Measurements from ENCODE around the gene NFKBIE. TPM values are rescaled to one million over a fixed set of nuclear protein-coding genes. Genes with fewer than 3 reads are reported as not detected.

Gene NFKBIE
- total and polyA plus RNA-seq, 2 of the 13 experiments (the other 11 are each of a cell fraction or from before 2014, with no cell fraction given): 6.7 to 14.5 TPM

DNA sequence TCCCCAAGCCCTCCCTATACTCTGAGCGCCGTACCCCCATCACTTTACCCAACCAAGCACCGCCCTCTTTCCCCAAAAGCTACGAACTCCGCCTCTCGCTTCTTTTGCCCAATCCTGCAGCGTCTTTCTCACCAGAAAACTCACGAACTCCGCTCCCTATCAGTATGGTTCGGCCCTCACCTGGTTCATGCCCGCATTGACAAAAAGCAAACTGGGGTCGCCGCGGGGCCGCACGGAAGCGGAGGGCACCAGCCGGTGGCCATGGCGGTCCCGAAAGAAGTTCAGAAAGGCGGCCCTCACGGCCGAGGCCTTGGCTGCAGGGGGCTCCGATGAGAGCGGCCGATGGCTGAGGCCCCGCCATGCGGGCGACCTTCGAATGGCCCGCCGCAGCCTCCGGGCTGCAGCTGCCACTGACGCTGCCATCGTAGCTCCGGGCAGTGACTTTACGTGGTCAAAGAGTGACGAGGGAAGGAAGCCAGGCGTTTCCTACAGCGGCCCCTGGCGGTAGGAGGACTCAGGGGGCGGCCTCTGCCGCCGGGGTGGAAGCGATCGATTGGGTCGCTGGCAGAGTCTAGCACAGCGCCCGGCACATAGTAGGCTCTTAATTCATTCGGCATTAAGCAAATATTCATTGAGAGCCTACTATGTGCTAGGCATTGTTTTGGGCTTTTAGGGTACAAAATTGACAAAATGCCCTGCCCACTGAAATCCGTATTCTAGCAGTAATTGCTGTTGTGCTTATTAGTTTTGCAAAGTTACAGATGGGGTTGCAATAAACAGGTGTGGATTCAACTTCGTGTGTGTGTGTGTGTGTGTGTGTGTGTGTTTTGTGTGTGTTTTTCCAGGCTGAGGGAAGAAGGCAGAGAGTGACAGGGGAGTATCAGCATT is 47.8 kb upstream of the NFKBIE start, which contains the start of gene AARS2 (continued):
- TF ChIP-seq, protein P1, sequence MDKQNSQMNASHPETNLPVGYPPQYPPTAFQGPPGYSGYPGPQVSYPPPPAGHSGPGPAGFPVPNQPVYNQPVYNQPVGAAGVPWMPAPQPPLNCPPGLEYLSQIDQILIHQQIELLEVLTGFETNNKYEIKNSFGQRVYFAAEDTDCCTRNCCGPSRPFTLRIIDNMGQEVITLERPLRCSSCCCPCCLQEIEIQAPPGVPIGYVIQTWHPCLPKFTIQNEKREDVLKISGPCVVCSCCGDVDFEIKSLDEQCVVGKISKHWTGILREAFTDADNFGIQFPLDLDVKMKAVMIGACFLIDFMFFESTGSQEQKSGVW (CRISPR knock-in tag; IDR thresholded peaks at IDR 0.05; ENCODE audit: borderline replicate concordance): no peak
- TF ChIP-seq FOXK2 (IDR thresholded peaks at IDR 0.05) (no peak), HNRNPH1 (optimal IDR thresholded peaks at IDR 0.05; ENCODE audit: low read depth, low read length) (no peak), ZSCAN30 (CRISPR knock-in tag; IDR thresholded peaks at IDR 0.05) (peak; percentile 55; the same call in 1 of the 2 replicates), ZNF234 (CRISPR knock-in tag; conservative IDR thresholded peaks at IDR 0.05) (0 out of 2 replicates have a peak, but pooled peaks have one; percentile 63), ZNF557 (CRISPR knock-in tag; IDR thresholded peaks at IDR 0.05) (peak; percentile 89; the same call in 1 of the 2 replicates), ZNF629 (CRISPR knock-in tag; conservative IDR thresholded peaks at IDR 0.05) (peak; percentile 60), ZNF766 (CRISPR knock-in tag; IDR thresholded peaks at IDR 0.05; ENCODE audit: borderline replicate concordance) (peak; percentile 90; the same call in 1 of the 2 replicates), JUN (CRISPR knock-in tag; IDR thresholded peaks at IDR 0.05) (peak; percentile 83), ZNF790 (CRISPR knock-in tag; IDR thresholded peaks at IDR 0.05; ENCODE audit: borderline replicate concordance) (peak; percentile 62; the same call in 1 of the 2 replicates), SOX6 (IDR thresholded peaks at IDR 0.05) (no peak), SOX6 (CRISPR knock-in tag; IDR thresholded peaks at IDR 0.05) (peak; percentile 86)
- TF ChIP-seq, protein P2, sequence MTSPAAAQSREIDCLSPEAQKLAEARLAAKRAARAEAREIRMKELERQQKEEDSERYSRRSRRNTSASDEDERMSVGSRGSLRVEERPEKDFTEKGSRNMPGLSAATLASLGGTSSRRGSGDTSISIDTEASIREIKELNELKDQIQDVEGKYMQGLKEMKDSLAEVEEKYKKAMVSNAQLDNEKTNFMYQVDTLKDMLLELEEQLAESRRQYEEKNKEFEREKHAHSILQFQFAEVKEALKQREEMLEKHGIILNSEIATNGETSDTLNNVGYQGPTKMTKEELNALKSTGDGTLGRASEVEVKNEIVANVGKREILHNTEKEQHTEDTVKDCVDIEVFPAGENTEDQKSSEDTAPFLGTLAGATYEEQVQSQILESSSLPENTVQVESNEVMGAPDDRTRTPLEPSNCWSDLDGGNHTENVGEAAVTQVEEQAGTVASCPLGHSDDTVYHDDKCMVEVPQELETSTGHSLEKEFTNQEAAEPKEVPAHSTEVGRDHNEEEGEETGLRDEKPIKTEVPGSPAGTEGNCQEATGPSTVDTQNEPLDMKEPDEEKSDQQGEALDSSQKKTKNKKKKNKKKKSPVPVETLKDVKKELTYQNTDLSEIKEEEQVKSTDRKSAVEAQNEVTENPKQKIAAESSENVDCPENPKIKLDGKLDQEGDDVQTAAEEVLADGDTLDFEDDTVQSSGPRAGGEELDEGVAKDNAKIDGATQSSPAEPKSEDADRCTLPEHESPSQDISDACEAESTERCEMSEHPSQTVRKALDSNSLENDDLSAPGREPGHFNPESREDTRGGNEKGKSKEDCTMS (CRISPR knock-in tag; conservative IDR thresholded peaks at IDR 0.05): 0 out of 2 replicates have a peak, but pooled peaks have one; percentile 41
- TF ChIP-seq, protein P3, sequence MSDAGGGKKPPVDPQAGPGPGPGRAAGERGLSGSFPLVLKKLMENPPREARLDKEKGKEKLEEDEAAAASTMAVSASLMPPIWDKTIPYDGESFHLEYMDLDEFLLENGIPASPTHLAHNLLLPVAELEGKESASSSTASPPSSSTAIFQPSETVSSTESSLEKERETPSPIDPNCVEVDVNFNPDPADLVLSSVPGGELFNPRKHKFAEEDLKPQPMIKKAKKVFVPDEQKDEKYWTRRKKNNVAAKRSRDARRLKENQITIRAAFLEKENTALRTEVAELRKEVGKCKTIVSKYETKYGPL (CRISPR knock-in tag; IDR thresholded peaks at IDR 0.05): peak; percentile 69; the same call in 1 of the 2 replicates
- TF ChIP-seq, protein P4, sequence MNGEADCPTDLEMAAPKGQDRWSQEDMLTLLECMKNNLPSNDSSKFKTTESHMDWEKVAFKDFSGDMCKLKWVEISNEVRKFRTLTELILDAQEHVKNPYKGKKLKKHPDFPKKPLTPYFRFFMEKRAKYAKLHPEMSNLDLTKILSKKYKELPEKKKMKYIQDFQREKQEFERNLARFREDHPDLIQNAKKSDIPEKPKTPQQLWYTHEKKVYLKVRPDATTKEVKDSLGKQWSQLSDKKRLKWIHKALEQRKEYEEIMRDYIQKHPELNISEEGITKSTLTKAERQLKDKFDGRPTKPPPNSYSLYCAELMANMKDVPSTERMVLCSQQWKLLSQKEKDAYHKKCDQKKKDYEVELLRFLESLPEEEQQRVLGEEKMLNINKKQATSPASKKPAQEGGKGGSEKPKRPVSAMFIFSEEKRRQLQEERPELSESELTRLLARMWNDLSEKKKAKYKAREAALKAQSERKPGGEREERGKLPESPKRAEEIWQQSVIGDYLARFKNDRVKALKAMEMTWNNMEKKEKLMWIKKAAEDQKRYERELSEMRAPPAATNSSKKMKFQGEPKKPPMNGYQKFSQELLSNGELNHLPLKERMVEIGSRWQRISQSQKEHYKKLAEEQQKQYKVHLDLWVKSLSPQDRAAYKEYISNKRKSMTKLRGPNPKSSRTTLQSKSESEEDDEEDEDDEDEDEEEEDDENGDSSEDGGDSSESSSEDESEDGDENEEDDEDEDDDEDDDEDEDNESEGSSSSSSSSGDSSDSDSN (CRISPR knock-in tag; IDR thresholded peaks at IDR 0.05): peak; percentile 94
- TF ChIP-seq, protein P5, sequence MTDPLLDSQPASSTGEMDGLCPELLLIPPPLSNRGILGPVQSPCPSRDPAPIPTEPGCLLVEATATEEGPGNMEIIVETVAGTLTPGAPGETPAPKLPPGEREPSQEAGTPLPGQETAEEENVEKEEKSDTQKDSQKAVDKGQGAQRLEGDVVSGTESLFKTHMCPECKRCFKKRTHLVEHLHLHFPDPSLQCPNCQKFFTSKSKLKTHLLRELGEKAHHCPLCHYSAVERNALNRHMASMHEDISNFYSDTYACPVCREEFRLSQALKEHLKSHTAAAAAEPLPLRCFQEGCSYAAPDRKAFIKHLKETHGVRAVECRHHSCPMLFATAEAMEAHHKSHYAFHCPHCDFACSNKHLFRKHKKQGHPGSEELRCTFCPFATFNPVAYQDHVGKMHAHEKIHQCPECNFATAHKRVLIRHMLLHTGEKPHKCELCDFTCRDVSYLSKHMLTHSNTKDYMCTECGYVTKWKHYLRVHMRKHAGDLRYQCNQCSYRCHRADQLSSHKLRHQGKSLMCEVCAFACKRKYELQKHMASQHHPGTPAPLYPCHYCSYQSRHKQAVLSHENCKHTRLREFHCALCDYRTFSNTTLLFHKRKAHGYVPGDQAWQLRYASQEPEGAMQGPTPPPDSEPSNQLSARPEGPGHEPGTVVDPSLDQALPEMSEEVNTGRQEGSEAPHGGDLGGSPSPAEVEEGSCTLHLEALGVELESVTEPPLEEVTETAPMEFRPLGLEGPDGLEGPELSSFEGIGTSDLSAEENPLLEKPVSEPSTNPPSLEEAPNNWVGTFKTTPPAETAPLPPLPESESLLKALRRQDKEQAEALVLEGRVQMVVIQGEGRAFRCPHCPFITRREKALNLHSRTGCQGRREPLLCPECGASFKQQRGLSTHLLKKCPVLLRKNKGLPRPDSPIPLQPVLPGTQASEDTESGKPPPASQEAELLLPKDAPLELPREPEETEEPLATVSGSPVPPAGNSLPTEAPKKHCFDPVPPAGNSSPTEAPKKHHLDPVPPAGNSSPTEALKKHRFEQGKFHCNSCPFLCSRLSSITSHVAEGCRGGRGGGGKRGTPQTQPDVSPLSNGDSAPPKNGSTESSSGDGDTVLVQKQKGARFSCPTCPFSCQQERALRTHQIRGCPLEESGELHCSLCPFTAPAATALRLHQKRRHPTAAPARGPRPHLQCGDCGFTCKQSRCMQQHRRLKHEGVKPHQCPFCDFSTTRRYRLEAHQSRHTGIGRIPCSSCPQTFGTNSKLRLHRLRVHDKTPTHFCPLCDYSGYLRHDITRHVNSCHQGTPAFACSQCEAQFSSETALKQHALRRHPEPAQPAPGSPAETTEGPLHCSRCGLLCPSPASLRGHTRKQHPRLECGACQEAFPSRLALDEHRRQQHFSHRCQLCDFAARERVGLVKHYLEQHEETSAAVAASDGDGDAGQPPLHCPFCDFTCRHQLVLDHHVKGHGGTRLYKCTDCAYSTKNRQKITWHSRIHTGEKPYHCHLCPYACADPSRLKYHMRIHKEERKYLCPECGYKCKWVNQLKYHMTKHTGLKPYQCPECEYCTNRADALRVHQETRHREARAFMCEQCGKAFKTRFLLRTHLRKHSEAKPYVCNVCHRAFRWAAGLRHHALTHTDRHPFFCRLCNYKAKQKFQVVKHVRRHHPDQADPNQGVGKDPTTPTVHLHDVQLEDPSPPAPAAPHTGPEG (CRISPR knock-in tag; IDR thresholded peaks at IDR 0.05): peak; percentile 89

All from HepG2 (cell line).